Transverse colon (tissue), 4 donors: ENCODE data around the gene ZC3H18. TPM values are rescaled to one million over a fixed set of nuclear protein-coding genes. Genes with fewer than 3 reads are reported as not detected.

Source experiments
- DNase-seq: peaks from one replicate; pipeline ENCODE4 v3.0.0-alpha.2; 2019
- H3K27ac ChIP-seq, 4 donors: fragments of 200-600 bp; sonication (generic); 2 replicates each; pipeline ENCODE4 v1.5.1; 2016 to 2018; ENCODE audit warnings: inconsistent platforms in 4 of 4
- H3K27me3 ChIP-seq: fragments of 200-600 bp; sonication (generic); 2 replicates; pipeline ENCODE4 v1.5.1; 2017; ENCODE audit warnings: inconsistent platforms
- H3K36me3 ChIP-seq, 4 donors: fragments of 200-600 bp; sonication (generic); 2 replicates each; pipeline ENCODE4 v1.5.1; 2017 to 2019; ENCODE audit warnings: inconsistent platforms in 4 of 4
- H3K4me1 ChIP-seq, 4 donors: fragments of 200-600 bp; sonication (generic); 2 replicates each; pipeline ENCODE4 v1.5.1; 2017 to 2020; ENCODE audit warnings: inconsistent platforms in 4 of 4
- H3K4me3 ChIP-seq, 4 donors: fragments of 200-600 bp; sonication (generic); 1 replicate in 1 of 4; 2 replicates in 3 of 4; pipeline versions ENCODE4 v1.5.1 to v1.6.1; 2017 to 2019; ENCODE audit warnings: inconsistent platforms in 4 of 4
- H3K9me3 ChIP-seq, 2 donors: fragments of 200-600 bp; sonication (generic); 2 replicates each; pipeline ENCODE4 v1.5.1; 2017 to 2019; ENCODE audit warnings: inconsistent platforms in 2 of 2
- EP300 ChIP-seq: sonication (generic); formaldehyde crosslinking; IDR thresholded peaks from one replicate; pipeline ENCODE4 v1.6.1; 2017; ENCODE audit warnings: antibody characterized with exemption, low read depth
- POLR2A ChIP-seq: fragments of 450-650 bp; IDR thresholded peaks from one replicate; pipeline ENCODE4 v1.6.1; 2016; ENCODE audit warnings: antibody characterized with exemption, mild to moderate bottlenecking, moderate library complexity
- POLR2AphosphoS5 ChIP-seq, 3 donors: sonication (generic); formaldehyde crosslinking; IDR thresholded peaks; one replicate each; pipeline ENCODE4 v1.6.1; 2016; ENCODE audit warnings: antibody characterized with exemption in 3 of 3
- WGBS, 2 donors: methylation state at CpG; one replicate each; pipeline ENCODE4 v1.1.5; 2018; ENCODE audit warnings: low coverage in 1 of 2; 5-methylcytosine and 5-hydroxymethylcytosine counted together
- in situ Hi-C, 4 donors: fragments of 200-750 bp; cut with MboI; loops; one replicate each; pipeline versions ENCODE4 v1.15.0 to v1.15.1; 2017; ENCODE audit warnings: low sequenced_read_pairs in 3 of 4, low pct_ligation_motif_present in 1 of 4, low pct_unique_long_range_greater_than_20kb in 1 of 4
- intact Hi-C: fragments of 100-400 bp; cut with DNase I; formaldehyde crosslinking; loops from one replicate; pipeline ENCODE4 v1.15.1; 2023; ENCODE audit warnings: low total_unique reads
- total RNA-seq, 4 donors: library from RNA; depleted of rRNA; stranded (reverse); fragments of >200 nt; gene quantifications; one replicate each; pipeline ENCODE4 v1.1.0, GENCODE V29; 2016
- TF ChIP-seq, protein P1 (sequence below), 5 experiments: fragments of 200-600 bp in 3 of 5; fragments of 450-650 bp in 2 of 5; sonication (generic) in 3 of 5; IDR thresholded peaks; 1 replicate in 2 of 5; 2 replicates in 3 of 5; pipeline ENCODE4 v1.5.1; 2016 to 2017; ENCODE audit warnings: antibody characterized with exemption in 5 of 5, inconsistent platforms in 3 of 5, mild to moderate bottlenecking in 2 of 5, moderate library complexity in 1 of 5

ZC3H18 gene
- total RNA-seq, 4 donors from 2014 or later, result 17.9 to 50.5 (median 25.5) TPM

DNA sequence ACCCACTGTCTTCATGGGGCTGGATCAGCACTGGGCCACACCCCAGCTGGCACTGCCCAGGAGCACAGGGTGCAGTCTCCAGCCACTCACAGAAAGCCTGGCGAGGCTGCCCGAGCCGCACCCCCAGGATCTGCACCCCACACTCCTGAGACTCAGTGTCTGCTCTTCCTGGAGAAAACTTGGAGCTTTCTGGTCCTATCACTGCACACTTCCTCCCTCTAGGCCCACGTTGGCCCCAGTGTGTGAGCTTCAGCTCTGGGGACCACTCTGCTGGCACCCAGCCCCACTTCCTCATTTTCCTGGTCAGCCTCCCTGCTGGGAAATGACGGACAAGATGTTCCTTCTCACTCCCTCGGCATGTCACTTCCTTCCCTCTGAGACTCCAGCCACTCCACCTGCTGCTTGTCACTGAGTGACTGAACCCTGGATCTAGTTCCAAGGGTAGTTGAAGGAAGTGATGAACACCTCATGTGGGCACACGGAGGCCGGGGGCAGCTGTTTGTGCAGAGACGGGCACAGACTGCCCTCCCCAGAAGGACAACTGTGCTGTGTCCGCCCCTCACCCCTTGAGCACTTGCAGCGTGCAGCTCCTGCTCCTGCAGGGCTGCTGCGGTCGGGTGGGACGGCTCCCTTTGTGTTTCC, 29.0 kb downstream of the ZC3H18 start:
- Histone ChIP-seq H3K9me3 (no peaks in the 10 kb centered on the region), H3K27ac (peak overlapping the region; percentile 1 to 56 (median 42)), H3K36me3 (peaks cover 0 to 33% (median 15%) of the 10 kb centered on the region in 4 donors), H3K4me3 (no peak overlapping the region), H3K4me1 (no peaks in the 10 kb centered on the region), H3K27me3 (no peaks in the 10 kb centered on the region)
- in situ Hi-C loops, result no loop called here
- TF ChIP-seq POLR2A (no peak), EP300 (peak; percentile 71), POLR2AphosphoS5 (IDR thresholded peaks at IDR 0.05) (peak; percentile 29 to 45 (median 30))
- TF ChIP-seq, protein P1, sequence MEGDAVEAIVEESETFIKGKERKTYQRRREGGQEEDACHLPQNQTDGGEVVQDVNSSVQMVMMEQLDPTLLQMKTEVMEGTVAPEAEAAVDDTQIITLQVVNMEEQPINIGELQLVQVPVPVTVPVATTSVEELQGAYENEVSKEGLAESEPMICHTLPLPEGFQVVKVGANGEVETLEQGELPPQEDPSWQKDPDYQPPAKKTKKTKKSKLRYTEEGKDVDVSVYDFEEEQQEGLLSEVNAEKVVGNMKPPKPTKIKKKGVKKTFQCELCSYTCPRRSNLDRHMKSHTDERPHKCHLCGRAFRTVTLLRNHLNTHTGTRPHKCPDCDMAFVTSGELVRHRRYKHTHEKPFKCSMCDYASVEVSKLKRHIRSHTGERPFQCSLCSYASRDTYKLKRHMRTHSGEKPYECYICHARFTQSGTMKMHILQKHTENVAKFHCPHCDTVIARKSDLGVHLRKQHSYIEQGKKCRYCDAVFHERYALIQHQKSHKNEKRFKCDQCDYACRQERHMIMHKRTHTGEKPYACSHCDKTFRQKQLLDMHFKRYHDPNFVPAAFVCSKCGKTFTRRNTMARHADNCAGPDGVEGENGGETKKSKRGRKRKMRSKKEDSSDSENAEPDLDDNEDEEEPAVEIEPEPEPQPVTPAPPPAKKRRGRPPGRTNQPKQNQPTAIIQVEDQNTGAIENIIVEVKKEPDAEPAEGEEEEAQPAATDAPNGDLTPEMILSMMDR (IDR thresholded peaks at IDR 0.05), result no peak
- WGBS, 2 donors, result 74% methylated on average over 14 of the region's 14 CpGs; no CpG with 5 or more reads in 1 of the 2 donors
- peak; percentile 64 for DNase-seq
- intact Hi-C loops, result no loop called here

DNA sequence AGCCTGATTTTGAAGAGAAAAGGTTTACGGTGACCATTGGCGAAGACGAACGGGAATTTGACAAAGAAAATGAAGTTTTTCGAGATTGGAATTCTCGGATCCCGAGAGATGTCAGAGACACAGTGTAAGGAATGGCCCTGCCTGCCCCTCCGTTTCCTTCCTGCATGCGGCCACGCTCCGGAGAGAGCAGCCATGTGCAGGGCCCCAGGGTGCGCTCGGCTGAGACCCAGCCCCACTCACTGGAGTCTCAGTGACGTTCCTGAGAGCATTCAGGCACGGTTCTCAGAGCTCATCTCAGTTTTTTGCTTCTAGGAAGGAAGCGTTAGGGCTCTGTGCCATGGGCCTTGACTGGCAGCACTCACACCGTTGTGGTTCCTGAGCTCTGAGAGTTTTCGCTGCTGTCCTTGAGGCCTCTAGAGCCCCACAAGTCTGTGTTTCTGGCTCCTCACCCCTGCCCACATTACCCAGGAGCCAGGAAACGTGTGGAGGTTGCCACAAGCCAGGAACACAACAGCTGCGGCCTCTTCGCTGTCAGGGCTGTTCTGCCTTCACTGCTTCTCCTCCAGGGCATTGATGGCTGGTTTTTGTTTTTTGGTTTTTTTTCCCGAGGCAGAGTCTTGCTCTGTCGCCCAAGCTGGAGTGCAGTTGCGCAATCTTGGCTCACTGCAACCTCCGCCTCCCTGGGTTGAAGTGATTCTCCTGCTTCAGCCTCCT, 29.8 kb downstream of the ZC3H18 start:
- Histone ChIP-seq H3K4me1 (no peaks in the 10 kb centered on the region), H3K27me3 (no peaks in the 10 kb centered on the region), H3K4me3 (no peak overlapping the region), H3K36me3 (peaks cover 0 to 33% (median 15%) of the 10 kb centered on the region in 4 donors), H3K27ac (peak overlapping the region; percentile 1 to 56 (median 42)), H3K9me3 (no peaks in the 10 kb centered on the region)
- in situ Hi-C loops, result no loop called here
- 81 to 94% methylated on average over 16 to 25 of the region's 25 CpGs for whole genome bisulfite sequencing, 2 donors
- TF ChIP-seq, protein P1 (IDR thresholded peaks at IDR 0.05), result no peak
- no peak for TF ChIP-seq POLR2A
- TF ChIP-seq POLR2AphosphoS5 (IDR thresholded peaks at IDR 0.05), result no peak
- TF ChIP-seq EP300, result no peak
- no peak for DNase-seq
- intact Hi-C loops, result no loop called here

DNA sequence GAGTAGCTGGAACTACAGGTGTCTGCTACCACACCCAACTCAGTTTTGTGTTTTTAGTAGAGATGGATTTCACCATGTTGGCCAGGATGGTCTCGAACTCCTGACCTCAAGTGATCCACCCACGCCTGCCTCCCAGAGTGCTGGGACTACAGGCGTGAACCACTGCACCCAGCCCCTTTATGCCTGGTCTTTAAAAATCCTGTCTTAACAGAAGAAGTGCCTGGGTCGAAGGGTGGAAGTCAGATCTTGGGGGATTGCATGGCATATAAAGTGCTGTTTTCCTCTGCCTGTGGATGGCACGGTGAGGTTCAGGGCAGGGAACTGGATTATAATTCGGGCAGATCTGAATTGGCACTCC, 30.3 kb downstream of the ZC3H18 start:
- no peaks in the 10 kb centered on the region for H3K9me3 ChIP-seq
- no peak for TF ChIP-seq POLR2AphosphoS5 (IDR thresholded peaks at IDR 0.05)
- TF ChIP-seq, protein P1 (IDR thresholded peaks at IDR 0.05), result no peak
- no peak for TF ChIP-seq EP300
- TF ChIP-seq POLR2A, result no peak
- H3K4me1 ChIP-seq, result no peaks in the 10 kb centered on the region
- 96% methylated on average over 6 of the region's 6 CpGs; no CpG with 5 or more reads in 1 of the 2 donors for WGBS, 2 donors
- intact Hi-C loops (no loop called here), in situ Hi-C loops (no loop called here)
- H3K4me3 ChIP-seq, result no peak overlapping the region
- H3K36me3 ChIP-seq, result peaks cover 0 to 35% (median 17%) of the 10 kb centered on the region in 4 donors
- DNase-seq, result no peak
- H3K27ac ChIP-seq, result peak overlapping the region in 2 of 4 donors; percentile 1 to 44
- no peaks in the 10 kb centered on the region for H3K27me3 ChIP-seq

DNA sequence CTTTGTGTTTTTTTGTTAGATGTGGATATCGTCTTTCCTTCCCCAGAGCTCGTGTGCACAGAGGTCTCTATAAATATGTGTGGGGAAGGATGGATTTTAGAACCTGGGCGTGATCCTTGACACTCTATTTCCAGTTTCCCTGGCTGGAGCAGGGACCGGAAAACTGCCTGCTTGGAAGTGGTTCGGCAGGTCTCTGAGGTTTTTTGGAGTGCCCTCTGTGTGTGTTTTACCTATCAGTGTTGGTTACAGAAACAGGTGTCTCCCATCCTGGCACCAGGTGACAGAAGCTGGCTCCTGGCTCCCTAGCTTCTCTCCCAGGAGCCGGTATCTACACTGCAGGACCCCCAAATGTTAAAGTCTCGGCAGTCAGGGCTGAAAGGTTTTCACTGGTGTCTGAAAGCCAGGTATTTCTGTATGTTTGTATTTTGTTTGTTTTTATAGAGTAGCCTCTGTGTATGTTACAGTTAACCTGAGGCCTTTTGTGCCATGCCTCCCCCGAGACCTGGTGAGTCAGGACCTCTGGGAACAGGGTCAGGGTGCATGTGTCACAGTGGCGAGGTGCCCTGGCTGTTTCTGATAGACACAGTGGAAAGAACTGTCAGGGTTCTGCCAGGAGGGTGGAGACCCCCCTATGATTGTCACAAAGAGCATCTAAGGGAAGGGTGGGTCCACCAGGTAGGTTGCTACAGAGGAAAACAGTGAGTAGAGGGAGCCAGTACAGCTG, 31.3 kb downstream of the ZC3H18 start:
- Histone ChIP-seq H3K9me3 (no peaks in the 10 kb centered on the region), H3K36me3 (peaks cover 0 to 41% (median 19%) of the 10 kb centered on the region in 4 donors), H3K4me3 (no peak overlapping the region), H3K27me3 (no peaks in the 10 kb centered on the region), H3K27ac (no peak overlapping the region), H3K4me1 (no peaks in the 10 kb centered on the region)
- intact Hi-C loops (no loop called here), in situ Hi-C loops (no loop called here)
- no peak for TF ChIP-seq EP300
- TF ChIP-seq, protein P1 (IDR thresholded peaks at IDR 0.05), result no peak
- TF ChIP-seq POLR2AphosphoS5 (IDR thresholded peaks at IDR 0.05), result no peak
- no peak for TF ChIP-seq POLR2A
- DNase-seq, result no peak
- WGBS, 2 donors, result 70 to 95% methylated on average over 2 to 9 of the region's 9 CpGs
